Epithelial cell of proximal tubule (primary cell): ENCODE results near the gene RTL1. TPM values are rescaled to one million over a fixed set of nuclear protein-coding genes. Genes with fewer than 3 reads are reported as not detected.

ENCODE experiments used
- DNase-seq: peaks from one replicate; pipeline ENCODE4 v3.0.0-alpha.2; 2011; ENCODE audit warnings: low read depth
- H3K4me3 ChIP-seq: 2 replicates; pipeline ENCODE4 v1.5.1; 2011; ENCODE audit warnings: low read depth, mild to moderate bottlenecking, low read length
- total RNA-seq: library from RNA; depleted of rRNA; stranded (reverse); fragments of >200 nt; gene quantifications from 2 replicates; pipeline ENCODE4 v1.2.3, GENCODE V29; 2015
- TF ChIP-seq, protein P1 (sequence below): conservative IDR thresholded peaks from 2 replicates; pipeline ENCODE4 v1.5.1; 2012; ENCODE audit warnings: low read depth, mild to moderate bottlenecking, low read length

RTL1 gene
- total RNA-seq, 1 donor from 2014 or later: 0.06 TPM

- DNase-seq: no peak
- no peak overlapping the region for H3K4me3 ChIP-seq
- TF ChIP-seq, protein P1, sequence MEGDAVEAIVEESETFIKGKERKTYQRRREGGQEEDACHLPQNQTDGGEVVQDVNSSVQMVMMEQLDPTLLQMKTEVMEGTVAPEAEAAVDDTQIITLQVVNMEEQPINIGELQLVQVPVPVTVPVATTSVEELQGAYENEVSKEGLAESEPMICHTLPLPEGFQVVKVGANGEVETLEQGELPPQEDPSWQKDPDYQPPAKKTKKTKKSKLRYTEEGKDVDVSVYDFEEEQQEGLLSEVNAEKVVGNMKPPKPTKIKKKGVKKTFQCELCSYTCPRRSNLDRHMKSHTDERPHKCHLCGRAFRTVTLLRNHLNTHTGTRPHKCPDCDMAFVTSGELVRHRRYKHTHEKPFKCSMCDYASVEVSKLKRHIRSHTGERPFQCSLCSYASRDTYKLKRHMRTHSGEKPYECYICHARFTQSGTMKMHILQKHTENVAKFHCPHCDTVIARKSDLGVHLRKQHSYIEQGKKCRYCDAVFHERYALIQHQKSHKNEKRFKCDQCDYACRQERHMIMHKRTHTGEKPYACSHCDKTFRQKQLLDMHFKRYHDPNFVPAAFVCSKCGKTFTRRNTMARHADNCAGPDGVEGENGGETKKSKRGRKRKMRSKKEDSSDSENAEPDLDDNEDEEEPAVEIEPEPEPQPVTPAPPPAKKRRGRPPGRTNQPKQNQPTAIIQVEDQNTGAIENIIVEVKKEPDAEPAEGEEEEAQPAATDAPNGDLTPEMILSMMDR: no peak
Measured at GRCh38 chr14:100875861-100876590, 27.5 kb downstream of the RTL1 start.

GRCh38 chr14:100875126-100875525 lies 28.4 kb downstream of the RTL1 start:
- no peak for DNase-seq
- TF ChIP-seq, protein P1: no peak
- no peak overlapping the region for H3K4me3 ChIP-seq

GRCh38 chr14:100874411-100875091 lies 29.0 kb downstream of the RTL1 start:
- TF ChIP-seq, protein P1: no peak
- no peak for DNase-seq
- no peak overlapping the region for H3K4me3 ChIP-seq

- no peak overlapping the region for H3K4me3 ChIP-seq
- no peak for DNase-seq
- TF ChIP-seq, protein P1: no peak
Measured at GRCh38 chr14:100874051-100874410, 29.5 kb downstream of the RTL1 start.

DNA sequence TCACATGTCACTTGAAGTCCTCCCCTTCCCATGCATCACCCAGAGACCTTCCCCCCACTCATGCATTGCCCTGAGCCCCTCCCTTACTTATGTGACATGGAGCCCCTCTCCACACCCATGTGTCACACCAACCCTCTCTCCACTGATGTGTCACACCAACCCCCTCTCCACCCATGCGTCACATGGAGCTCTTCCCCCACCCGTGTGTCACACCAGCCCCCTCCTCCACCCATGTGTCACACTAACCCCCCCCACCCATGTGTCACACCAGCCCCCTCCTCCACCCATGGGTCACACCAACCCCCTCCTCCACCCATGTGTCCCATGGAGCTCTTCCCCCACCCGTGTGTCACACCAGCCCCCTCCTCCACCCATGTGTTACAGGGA lies 30.4 kb downstream of the RTL1 start:
- H3K4me3 ChIP-seq: no peak overlapping the region
- DNase-seq: no peak
- TF ChIP-seq, protein P1: no peak

DNA sequence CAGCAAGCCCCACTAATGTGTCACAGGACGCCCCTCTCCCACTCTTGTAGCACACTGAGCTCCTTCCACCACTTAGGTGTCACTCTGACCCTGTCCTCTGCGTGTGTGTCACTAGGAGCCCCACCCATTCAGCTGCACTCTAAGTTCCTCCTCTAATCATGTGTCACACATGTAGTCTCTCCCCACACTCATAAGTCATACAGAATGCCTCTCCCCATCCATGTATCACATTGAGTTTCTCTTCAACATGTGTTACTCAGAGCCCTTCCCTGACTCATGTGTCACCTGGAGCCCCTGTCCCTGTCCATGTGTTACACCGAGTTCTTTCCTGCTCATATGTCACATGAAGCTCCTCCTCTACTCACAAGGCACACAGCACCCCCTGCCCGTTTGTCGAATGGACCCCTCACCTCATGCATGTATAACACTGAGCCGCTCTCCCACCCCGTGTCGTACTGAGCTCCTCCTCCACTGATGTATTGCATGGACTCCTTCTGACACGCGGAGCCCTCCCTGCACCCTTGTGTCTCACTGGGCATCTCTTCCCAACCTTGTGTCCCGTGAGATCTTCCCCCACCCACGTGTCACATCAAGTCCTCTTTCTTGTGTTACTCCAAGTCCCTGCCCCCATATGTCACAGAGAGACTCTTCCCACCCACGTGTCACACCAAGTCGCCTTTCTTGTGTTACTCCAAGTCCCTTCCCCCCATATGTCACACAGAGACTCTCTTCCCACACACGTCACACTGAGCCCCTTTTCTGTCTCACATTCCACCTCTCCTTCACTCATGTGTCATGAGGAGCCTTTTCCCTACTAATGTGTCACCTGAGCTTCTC lies 31.0 kb downstream of the RTL1 start:
- no peak overlapping the region for H3K4me3 ChIP-seq
- TF ChIP-seq, protein P1: no peak
- DNase-seq: no peak
